ENCODE measurements around the gene BCAS3.
"Not testable (repeated sequence)": the region's sequence is repeated elsewhere in the genome, so short reads cannot be mapped to it uniquely, and the experiment has no call there.

The BCAS3 gene

GRCh38 chr17:61129267-61130254 is 451.9 kb downstream of the BCAS3 start:
- no peak for DNase-seq (ENCODE audit: low spot score)

DNA sequence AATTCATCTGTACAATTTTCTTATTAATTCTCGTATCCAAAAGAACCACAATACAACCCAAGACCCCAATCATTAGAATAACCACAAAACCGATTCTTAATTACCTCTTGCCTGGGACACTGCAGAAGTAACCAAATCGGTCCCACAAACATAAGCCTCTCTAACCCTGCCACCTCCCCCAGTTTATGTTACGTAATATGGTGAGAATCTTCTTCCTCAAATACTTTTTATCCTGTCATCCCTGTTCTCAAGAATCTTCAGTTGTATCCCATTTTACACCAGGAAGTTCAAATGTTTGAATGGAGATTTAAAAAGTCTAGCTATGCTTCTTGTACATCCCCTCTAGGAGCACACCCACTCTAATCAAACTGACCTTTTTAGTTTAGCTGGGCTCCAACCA is 452.7 kb downstream of the BCAS3 start:
- no peak for DNase-seq (ENCODE audit: low spot score)

DNA sequence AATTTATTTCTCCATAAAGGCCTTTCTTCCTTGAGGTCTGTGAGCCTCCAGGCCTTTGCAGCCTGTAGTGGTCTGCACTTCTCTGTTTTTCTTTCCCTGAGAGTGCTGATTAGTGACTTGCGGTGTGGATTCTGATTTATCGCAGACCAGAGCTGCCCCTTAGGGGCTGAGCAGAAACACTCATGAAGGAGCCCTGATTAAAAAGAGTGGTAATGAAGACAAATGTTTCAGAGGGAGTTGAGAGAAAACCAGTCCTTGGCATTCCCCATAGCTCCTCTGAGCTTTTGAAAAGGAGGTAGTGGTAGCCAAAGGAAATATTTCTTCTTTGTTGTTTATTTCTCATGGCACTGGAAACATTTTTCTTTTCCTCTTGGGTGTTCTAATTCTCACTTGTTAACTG is 453.9 kb downstream of the BCAS3 start:
- DNase-seq (ENCODE audit: low spot score) = no peak

GRCh38 chr17:61132524-61132923 is 454.9 kb downstream of the BCAS3 start:
- no peak for DNase-seq (ENCODE audit: low spot score)

- no peak for DNase-seq (ENCODE audit: low spot score)
These were observed 456.2 kb downstream of the BCAS3 start for GRCh38 chr17:61133853-61134252.

GRCh38 chr17:61134551-61135235 is 457.0 kb downstream of the BCAS3 start:
- no peak for DNase-seq (ENCODE audit: low spot score)

GRCh38 chr17:61135782-61136181 is 458.1 kb downstream of the BCAS3 start:
- DNase-seq (ENCODE audit: low spot score) = peak; percentile 6

DNA sequence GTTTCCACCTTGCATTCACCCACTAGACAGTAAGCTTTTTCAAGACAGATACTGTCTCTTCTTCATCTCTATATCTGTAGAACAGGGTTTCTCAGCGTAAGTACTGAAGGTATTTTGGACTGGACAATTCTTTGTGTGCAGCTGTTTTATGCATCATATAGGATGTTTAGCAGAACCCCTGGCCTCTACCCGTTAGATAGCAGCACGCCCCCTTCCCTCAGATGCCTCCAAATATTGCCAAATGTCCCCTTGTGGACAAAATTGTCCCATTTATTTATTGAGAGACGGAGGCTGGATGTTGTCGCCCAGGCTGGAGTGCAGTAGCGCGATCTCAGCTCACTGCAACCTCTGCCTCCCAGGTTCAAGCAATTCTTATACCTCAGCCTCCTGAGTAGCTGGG is 458.6 kb downstream of the BCAS3 start:
- no peak for DNase-seq (ENCODE audit: low spot score)

DNA sequence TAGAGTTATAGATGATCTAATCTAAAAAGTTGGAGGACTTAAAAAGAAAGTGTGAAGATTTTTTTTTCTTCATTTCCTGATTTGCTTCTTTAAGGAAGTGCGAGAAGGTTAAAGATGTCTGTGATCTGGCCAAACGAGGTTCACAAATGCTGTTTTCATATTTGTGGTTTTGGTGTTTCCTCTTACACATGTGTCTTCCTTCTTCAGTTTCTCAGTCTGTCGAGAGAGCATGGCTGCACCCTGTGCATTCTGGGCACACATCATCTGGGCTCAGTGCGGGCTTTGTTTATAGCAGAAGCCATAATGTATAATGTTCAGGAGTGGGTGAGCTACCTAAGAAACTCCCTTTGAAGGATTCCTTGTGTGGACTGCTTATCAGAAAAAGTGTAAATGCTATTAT is 461.6 kb downstream of the BCAS3 start:
- no peak for DNase-seq (ENCODE audit: low spot score)

DNA sequence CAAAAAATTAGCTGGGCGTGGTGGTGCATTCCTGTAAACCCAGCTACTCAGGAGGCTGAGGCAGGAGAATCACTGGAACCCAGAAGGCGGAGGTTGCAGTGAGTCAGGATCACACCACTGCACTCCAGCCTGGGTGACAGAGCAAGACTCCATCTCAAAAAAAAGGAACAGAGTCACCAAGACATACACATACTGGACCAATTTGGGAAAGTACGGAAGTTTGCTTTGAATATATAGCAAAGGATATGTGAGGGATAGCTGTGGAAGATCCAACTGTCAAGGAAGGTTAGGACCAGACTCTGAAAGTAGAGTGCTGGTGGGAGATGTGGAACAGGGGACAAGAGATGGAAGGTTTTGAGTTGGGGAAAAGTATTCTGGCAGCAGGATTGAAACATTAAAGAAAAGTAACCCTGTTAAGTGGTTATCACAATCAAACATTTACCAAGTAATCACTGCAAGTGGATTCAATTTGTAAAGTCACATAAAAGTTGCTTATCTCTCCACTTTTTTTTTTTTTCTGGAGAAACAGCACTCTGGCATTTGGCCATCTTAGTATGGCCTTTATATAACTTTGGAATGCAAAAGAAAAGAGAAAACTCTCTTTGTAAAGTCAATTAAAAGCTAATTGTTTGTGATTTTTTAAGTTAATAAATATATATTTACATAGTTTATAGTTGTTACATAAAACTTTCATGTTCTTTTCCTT is 462.6 kb downstream of the BCAS3 start:
- no peak for DNase-seq (ENCODE audit: low spot score)

GRCh38 chr17:61143026-61143425 is 465.4 kb downstream of the BCAS3 start:
- no peak for DNase-seq (ENCODE audit: low spot score)

- no peak for DNase-seq (ENCODE audit: low spot score)
These were observed 466.5 kb downstream of the BCAS3 start for GRCh38 chr17:61144137-61144536.

- DNase-seq (ENCODE audit: low spot score) = no peak
These were observed 467.2 kb downstream of the BCAS3 start for GRCh38 chr17:61144617-61145564.

DNA sequence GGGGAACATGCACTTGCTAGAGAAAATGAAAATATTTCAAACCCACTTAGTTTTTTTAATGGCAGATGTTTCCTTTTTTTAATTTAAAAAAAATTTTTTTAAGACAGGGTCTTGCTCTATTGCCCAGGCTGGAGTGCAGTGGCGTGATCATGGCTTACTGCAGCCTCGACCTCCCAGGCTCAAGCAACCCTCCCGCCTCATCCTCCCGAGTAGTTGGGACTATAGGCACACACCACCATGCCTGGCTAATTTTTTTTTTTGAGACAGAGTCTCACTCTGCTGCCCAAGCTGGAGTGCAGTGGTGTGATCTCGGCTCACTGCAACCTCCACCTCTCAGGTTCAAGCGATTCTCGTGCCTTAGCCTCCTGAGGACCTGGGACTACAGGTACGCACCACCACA is 469.2 kb downstream of the BCAS3 start:
- DNase-seq (ENCODE audit: low spot score) = not testable (repeated sequence)

DNA sequence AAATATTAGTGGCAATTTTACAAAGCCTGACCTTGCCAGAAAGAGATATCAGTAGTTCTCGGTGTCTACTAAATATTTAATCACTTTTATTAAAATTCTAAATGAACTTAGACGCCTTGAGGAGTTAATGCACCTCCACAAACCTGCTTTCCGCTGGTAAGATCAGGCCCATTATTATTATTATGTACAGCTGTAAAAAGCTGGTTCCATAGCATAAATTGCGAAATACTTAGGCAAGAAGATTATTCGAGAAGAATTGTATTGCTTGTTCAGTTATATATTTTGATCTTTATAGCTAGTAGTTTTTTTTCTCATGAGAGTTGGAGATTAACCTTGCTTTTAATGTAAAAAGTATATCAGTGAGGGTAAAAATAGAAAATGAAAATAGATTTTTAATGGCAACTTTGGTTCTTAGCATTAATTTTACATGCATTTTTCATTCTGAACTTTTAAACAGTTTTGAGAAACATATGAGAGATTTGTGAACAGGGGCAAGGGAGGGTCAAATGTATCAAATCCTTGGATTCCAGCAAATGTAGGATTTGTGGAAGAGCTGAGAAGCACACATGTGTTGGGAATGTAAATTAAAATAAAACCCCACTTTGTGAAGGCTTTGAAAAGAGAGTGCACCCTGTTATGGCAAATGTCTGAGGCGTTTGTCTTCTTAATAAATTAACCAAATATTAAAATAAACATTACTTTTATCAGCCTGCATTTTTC is 471.6 kb downstream of the BCAS3 start:
- no peak for DNase-seq (ENCODE audit: low spot score)

DNA sequence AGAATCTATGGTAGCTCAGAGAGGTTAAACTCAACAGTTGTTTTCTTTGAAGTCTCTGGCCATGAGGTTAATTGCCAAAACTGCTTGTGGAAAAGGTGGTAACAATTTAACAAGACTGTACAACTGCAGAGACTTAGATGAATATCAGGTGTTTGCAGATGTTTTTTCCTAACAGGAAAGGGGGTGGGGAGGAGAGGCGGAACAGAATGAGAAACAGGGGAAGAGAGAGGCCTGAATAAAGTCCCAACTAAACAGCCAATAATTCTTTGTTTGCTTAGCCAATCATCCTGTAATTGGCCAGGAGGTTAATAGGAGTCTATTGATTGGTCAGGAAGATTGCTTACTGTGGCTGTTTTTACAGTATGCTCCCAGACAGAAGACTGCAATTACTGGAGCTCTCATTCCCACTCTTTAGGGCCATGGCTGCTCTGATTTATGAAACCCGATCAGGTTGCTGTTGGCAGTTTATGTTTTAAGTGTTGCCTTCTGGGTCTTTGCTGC is 472.3 kb downstream of the BCAS3 start:
- no peak for DNase-seq (ENCODE audit: low spot score)

GRCh38 chr17:61150686-61151299 is 473.1 kb downstream of the BCAS3 start:
- DNase-seq (ENCODE audit: low spot score) = no peak

DNA sequence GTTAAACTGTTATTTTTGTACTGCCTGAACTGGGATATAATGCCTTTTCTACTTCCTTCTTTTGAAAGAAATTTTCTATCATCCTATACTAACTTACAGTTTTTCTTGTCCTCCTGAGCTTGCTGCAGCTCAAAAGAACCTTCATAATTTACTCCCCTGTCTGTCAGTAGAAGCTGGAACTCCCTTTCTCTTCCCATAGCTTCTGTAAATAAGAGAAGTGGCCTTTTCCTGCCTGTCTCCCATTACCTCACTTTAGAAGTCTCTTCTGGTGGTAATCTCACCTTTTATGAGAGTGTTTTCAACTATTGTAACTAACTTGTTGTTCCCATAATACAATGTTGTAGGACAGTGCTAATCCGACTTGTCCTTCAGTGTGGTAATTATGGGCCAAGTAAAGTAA is 475.2 kb downstream of the BCAS3 start:
- no peak for DNase-seq (ENCODE audit: low spot score)

- no peak for DNase-seq (ENCODE audit: low spot score)
These were observed 478.1 kb downstream of the BCAS3 start for GRCh38 chr17:61155590-61156237.
